Astrocyte (in vitro differentiated cells and primary cell): ENCODE results near the gene TMEM175. TPM values are rescaled to one million over a fixed set of nuclear protein-coding genes. Genes with fewer than 3 reads are reported as not detected.

Source experiments
- DNase-seq: peaks from one replicate; pipeline ENCODE4 v3.0.0-alpha.2; 2010; ENCODE audit warnings: low read depth
- FAIRE-seq: peaks from 2 replicates; lab custom pipeline; 2011; peaks lifted over from hg19 to GRCh38; lab: Jason Lieb, UNC
- H2AFZ ChIP-seq: 2 replicates; pipeline ENCODE4 v1.6.0; 2012; ENCODE audit warnings: low read depth, low read length, inconsistent platforms
- H3K27ac ChIP-seq: 2 replicates; pipeline ENCODE4 v1.5.1; 2011; ENCODE audit warnings: low read depth, low read length, inconsistent platforms
- H3K27me3 ChIP-seq: 2 replicates; pipeline ENCODE4 v1.6.0; 2011; ENCODE audit warnings: low read length, inconsistent platforms; ENCODE audit not compliant: insufficient read depth
- H3K36me3 ChIP-seq: 2 replicates; pipeline ENCODE4 v1.5.1; 2011; ENCODE audit warnings: low read length, inconsistent platforms; ENCODE audit not compliant: insufficient read depth
- H3K4me1 ChIP-seq: 2 replicates; pipeline ENCODE4 v1.5.1; 2011; ENCODE audit warnings: low read length, inconsistent platforms; ENCODE audit not compliant: insufficient read depth
- H3K4me2 ChIP-seq: 2 replicates; pipeline ENCODE4 v1.6.0; 2012; ENCODE audit warnings: low read length, inconsistent platforms
- H3K4me3 ChIP-seq: 2 replicates; pipeline ENCODE4 v1.5.1; 2011; ENCODE audit warnings: low read depth, mild to moderate bottlenecking, low read length, inconsistent platforms; ENCODE audit not compliant: insufficient read depth
- H3K79me2 ChIP-seq: 2 replicates; pipeline ENCODE4 v1.6.0; 2012; ENCODE audit warnings: mild to moderate bottlenecking, low read length, inconsistent platforms; ENCODE audit not compliant: insufficient read depth
- H3K9ac ChIP-seq: 2 replicates; pipeline ENCODE4 v1.6.0; 2012; ENCODE audit warnings: mild to moderate bottlenecking, low read length, inconsistent platforms
- H3K9me3 ChIP-seq: 2 replicates; pipeline ENCODE4 v1.5.1; 2012; ENCODE audit warnings: low read depth, mild to moderate bottlenecking, low read length, inconsistent platforms; ENCODE audit not compliant: insufficient read depth
- H4K20me1 ChIP-seq: 2 replicates; pipeline ENCODE4 v1.6.0; 2012; ENCODE audit warnings: low read length, inconsistent platforms; ENCODE audit not compliant: insufficient read depth
- H3K27ac Mint-ChIP-seq: one replicate; pipeline ENCODE4 v1.8.0; 2021; ENCODE audit warnings: mild to moderate bottlenecking, mixed read lengths; ENCODE audit not compliant: unreplicated experiment
- H3K27me3 Mint-ChIP-seq: one replicate; pipeline ENCODE4 v1.8.0; 2021; ENCODE audit warnings: low read depth, mixed read lengths; ENCODE audit not compliant: unreplicated experiment
- H3K36me3 Mint-ChIP-seq: one replicate; pipeline ENCODE4 v1.8.0; 2021; ENCODE audit warnings: low read depth, mixed read lengths; ENCODE audit not compliant: unreplicated experiment
- H3K4me1 Mint-ChIP-seq: one replicate; pipeline ENCODE4 v1.8.0; 2021; ENCODE audit warnings: low read depth, mixed read lengths; ENCODE audit not compliant: unreplicated experiment
- H3K4me3 Mint-ChIP-seq: one replicate; pipeline ENCODE4 v1.8.0; 2021; ENCODE audit warnings: mild to moderate bottlenecking, moderate library complexity, mixed read lengths; ENCODE audit not compliant: unreplicated experiment
- H3K9me3 Mint-ChIP-seq: one replicate; pipeline ENCODE4 v1.8.0; 2021; ENCODE audit warnings: mild to moderate bottlenecking, mixed read lengths; ENCODE audit not compliant: unreplicated experiment
- CTCF ChIP-seq: IDR thresholded peaks from 2 replicates; pipeline ENCODE4 v1.5.1; 2011; ENCODE audit warnings: low read depth, mild to moderate bottlenecking, inconsistent platforms, low read length, moderate library complexity; ENCODE audit not compliant: insufficient read depth
- EZH2 ChIP-seq: IDR thresholded peaks from 2 replicates; pipeline ENCODE4 v1.6.1; 2012; ENCODE audit warnings: mild to moderate bottlenecking, low read length, inconsistent platforms; ENCODE audit not compliant: insufficient read depth
- total RNA-seq: library from RNA; stranded (reverse); gene quantifications from 2 replicates; pipeline ENCODE4 v1.2.1, GENCODE V29; 2021

The TMEM175 gene
- total RNA-seq, 1 donor from 2014 or later = 22.1 TPM

DNA sequence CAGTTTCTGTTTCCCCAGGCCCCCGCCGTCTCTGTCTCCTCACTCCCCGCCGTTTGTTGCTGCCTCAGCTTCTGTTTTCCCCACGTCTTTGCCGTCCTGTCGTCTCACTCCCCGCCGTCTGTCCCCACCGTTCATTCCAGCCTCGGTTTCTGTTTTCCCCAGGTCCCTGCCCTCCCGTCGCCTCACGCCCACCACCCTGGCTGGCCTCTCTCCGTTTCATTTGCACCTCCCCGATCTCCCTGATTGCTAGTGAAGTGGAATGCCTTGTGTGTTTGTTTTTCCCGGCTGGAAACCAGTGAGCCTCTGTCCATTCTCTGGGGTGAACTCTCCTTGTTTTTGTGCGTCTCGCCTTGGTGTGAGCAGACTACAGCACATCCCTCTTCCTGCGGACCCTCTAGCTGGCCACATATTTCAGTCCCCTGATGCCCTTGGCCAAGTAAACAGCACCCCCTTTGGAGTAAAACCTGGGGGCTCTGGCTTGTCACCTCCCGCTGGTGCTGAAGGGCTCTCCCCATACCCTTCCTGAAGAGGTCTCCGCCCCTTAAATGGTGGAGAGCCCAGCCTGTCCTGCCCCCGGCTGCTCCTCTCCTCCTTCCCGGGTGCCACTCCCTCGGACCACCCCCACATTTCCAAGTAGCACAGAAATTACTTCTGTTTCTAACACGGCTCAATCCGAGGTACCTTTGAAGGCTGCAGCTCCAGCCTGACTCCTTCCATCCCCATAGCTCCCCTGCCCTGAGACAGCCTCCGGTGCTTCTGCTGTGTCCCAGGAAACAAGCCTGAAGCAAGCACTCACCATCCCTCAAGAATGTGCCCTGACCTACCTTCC is 13.2 kb downstream of the TMEM175 start:
- Histone ChIP-seq H3K9me3 (no peaks in the 10 kb centered on the region), H2AFZ (peak overlapping the region; percentile 47), H3K4me2 (peak overlapping the region; percentile 88), H3K4me1 (peaks cover 7% of the 10 kb centered on the region), H3K4me3 (peak overlapping the region; percentile 42), H3K9ac (peak overlapping the region; percentile 57), H3K27me3 (no peaks in the 10 kb centered on the region), H3K79me2 (no peaks in the 10 kb centered on the region), H3K36me3 (no peaks in the 10 kb centered on the region), H3K27ac (no peak overlapping the region), H4K20me1 (peaks cover 46% of the 10 kb centered on the region)
- peaks cover 1% of the 10 kb centered on the region for H3K27me3 Mint-ChIP-seq
- H3K4me1 Mint-ChIP-seq = peaks cover 8% of the 10 kb centered on the region
- H3K9me3 Mint-ChIP-seq = no peaks in the 10 kb centered on the region
- no peak for DNase-seq
- no peak for TF ChIP-seq CTCF
- no peak for TF ChIP-seq EZH2
- H3K27ac Mint-ChIP-seq = peak overlapping the region; percentile 7
- FAIRE-seq = no peak
- peaks cover 2% of the 10 kb centered on the region for H3K36me3 Mint-ChIP-seq
- peak overlapping the region; percentile 31 for H3K4me3 Mint-ChIP-seq

GRCh38 chr4:946103-946450 is 13.8 kb downstream of the TMEM175 start:
- no peak for FAIRE-seq

More at GRCh38 chr4:946103-946450, 13.8 kb downstream of the TMEM175 start:
- Mint-ChIP-seq H3K27ac (no peak overlapping the region), H3K27me3 (peaks cover 1% of the 10 kb centered on the region), H3K9me3 (no peaks in the 10 kb centered on the region), H3K36me3 (peaks cover 2% of the 10 kb centered on the region), H3K4me3 (no peak overlapping the region), H3K4me1 (peaks cover 8% of the 10 kb centered on the region)
- Histone ChIP-seq H3K27me3 (no peaks in the 10 kb centered on the region), H3K36me3 (no peaks in the 10 kb centered on the region), H3K4me1 (peaks cover 7% of the 10 kb centered on the region), H4K20me1 (peaks cover 46% of the 10 kb centered on the region), H3K9ac (peak overlapping the region; percentile 57), H3K27ac (no peak overlapping the region), H3K4me3 (no peak overlapping the region), H3K9me3 (no peaks in the 10 kb centered on the region), H3K4me2 (no peak overlapping the region), H3K79me2 (no peaks in the 10 kb centered on the region), H2AFZ (no peak overlapping the region)
- DNase-seq = no peak
- TF ChIP-seq CTCF (no peak), EZH2 (no peak)
